Transverse colon (tissue), 4 donors: Measurements from ENCODE around the gene SCYGR4. TPM values are rescaled to one million over a fixed set of nuclear protein-coding genes. Genes with fewer than 3 reads are reported as not detected.

Experiments
- DNase-seq: peaks from one replicate; pipeline ENCODE4 v3.0.0-alpha.2; 2019
- H3K27ac ChIP-seq, 4 donors: fragments of 200-600 bp; sonication (generic); 2 replicates each; pipeline ENCODE4 v1.5.1; 2016 to 2018; ENCODE audit warnings: inconsistent platforms in 4 of 4
- H3K27me3 ChIP-seq: fragments of 200-600 bp; sonication (generic); 2 replicates; pipeline ENCODE4 v1.5.1; 2017; ENCODE audit warnings: inconsistent platforms
- H3K36me3 ChIP-seq, 4 donors: fragments of 200-600 bp; sonication (generic); 2 replicates each; pipeline ENCODE4 v1.5.1; 2017 to 2019; ENCODE audit warnings: inconsistent platforms in 4 of 4
- H3K4me1 ChIP-seq, 4 donors: fragments of 200-600 bp; sonication (generic); 2 replicates each; pipeline ENCODE4 v1.5.1; 2017 to 2020; ENCODE audit warnings: inconsistent platforms in 4 of 4
- H3K4me3 ChIP-seq, 4 donors: fragments of 200-600 bp; sonication (generic); 1 replicate in 1 of 4; 2 replicates in 3 of 4; pipeline versions ENCODE4 v1.5.1 to v1.6.1; 2017 to 2019; ENCODE audit warnings: inconsistent platforms in 4 of 4
- H3K9me3 ChIP-seq, 2 donors: fragments of 200-600 bp; sonication (generic); 2 replicates each; pipeline ENCODE4 v1.5.1; 2017 to 2019; ENCODE audit warnings: inconsistent platforms in 2 of 2
- EP300 ChIP-seq: sonication (generic); formaldehyde crosslinking; IDR thresholded peaks from one replicate; pipeline ENCODE4 v1.6.1; 2017; ENCODE audit warnings: antibody characterized with exemption, low read depth
- POLR2A ChIP-seq: fragments of 450-650 bp; IDR thresholded peaks from one replicate; pipeline ENCODE4 v1.6.1; 2016; ENCODE audit warnings: antibody characterized with exemption, mild to moderate bottlenecking, moderate library complexity
- POLR2AphosphoS5 ChIP-seq, 3 donors: sonication (generic); formaldehyde crosslinking; IDR thresholded peaks; one replicate each; pipeline ENCODE4 v1.6.1; 2016; ENCODE audit warnings: antibody characterized with exemption in 3 of 3
- WGBS, 2 donors: methylation state at CpG; one replicate each; pipeline ENCODE4 v1.1.5; 2018; ENCODE audit warnings: low coverage in 1 of 2; 5-methylcytosine and 5-hydroxymethylcytosine counted together
- in situ Hi-C, 4 donors: fragments of 200-750 bp; cut with MboI; loops; one replicate each; pipeline versions ENCODE4 v1.15.0 to v1.15.1; 2017; ENCODE audit warnings: low sequenced_read_pairs in 3 of 4, low pct_ligation_motif_present in 1 of 4, low pct_unique_long_range_greater_than_20kb in 1 of 4
- intact Hi-C: fragments of 100-400 bp; cut with DNase I; formaldehyde crosslinking; loops from one replicate; pipeline ENCODE4 v1.15.1; 2023; ENCODE audit warnings: low total_unique reads
- total RNA-seq, 4 donors: library from RNA; depleted of rRNA; stranded (reverse); fragments of >200 nt; gene quantifications; one replicate each; pipeline ENCODE4 v1.1.0, GENCODE V29; 2016
- TF ChIP-seq, protein P1 (sequence below), 5 experiments: fragments of 200-600 bp in 3 of 5; fragments of 450-650 bp in 2 of 5; sonication (generic) in 3 of 5; IDR thresholded peaks; 1 replicate in 2 of 5; 2 replicates in 3 of 5; pipeline ENCODE4 v1.5.1; 2016 to 2017; ENCODE audit warnings: antibody characterized with exemption in 5 of 5, inconsistent platforms in 3 of 5, mild to moderate bottlenecking in 2 of 5, moderate library complexity in 1 of 5

SCYGR4 gene
- total RNA-seq, 4 donors from 2014 or later: not detected

DNA sequence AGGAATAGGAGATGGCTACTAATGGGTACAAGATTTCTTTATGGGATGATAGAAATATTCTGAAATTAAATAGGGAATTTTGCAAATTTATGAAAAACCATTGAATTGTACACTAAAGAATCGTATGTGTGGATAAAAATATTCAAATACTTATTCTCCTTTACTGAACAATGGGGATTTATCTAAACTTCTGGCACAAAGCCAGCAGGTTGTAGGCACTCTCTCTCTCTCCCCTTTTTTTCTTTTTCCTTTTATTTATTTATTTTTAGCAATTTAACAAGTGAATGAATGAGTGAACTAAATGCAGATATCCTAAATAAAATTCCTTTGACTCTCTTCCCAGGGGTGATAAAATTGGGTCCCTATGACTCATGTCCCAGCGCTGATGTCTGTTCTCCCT is 40.5 kb upstream of the SCYGR4 start:
- Histone ChIP-seq H3K36me3 (no peaks in the 10 kb centered on the region), H3K4me1 (peaks cover 0 to 15% (median 2%) of the 10 kb centered on the region in 4 donors), H3K27me3 (no peaks in the 10 kb centered on the region), H3K4me3 (no peak overlapping the region), H3K27ac (peak overlapping the region in 1 of 4 donors; percentile 50), H3K9me3 (no peaks in the 10 kb centered on the region)
- in situ Hi-C loops: no loop called here
- no peak for DNase-seq
- intact Hi-C loops: no loop called here
- WGBS, 2 donors: 55 to 58% methylated on average over 2 of the region's 2 CpGs
- no peak for TF ChIP-seq POLR2AphosphoS5 (IDR thresholded peaks at IDR 0.05)
- no peak for TF ChIP-seq EP300
- TF ChIP-seq, protein P1, sequence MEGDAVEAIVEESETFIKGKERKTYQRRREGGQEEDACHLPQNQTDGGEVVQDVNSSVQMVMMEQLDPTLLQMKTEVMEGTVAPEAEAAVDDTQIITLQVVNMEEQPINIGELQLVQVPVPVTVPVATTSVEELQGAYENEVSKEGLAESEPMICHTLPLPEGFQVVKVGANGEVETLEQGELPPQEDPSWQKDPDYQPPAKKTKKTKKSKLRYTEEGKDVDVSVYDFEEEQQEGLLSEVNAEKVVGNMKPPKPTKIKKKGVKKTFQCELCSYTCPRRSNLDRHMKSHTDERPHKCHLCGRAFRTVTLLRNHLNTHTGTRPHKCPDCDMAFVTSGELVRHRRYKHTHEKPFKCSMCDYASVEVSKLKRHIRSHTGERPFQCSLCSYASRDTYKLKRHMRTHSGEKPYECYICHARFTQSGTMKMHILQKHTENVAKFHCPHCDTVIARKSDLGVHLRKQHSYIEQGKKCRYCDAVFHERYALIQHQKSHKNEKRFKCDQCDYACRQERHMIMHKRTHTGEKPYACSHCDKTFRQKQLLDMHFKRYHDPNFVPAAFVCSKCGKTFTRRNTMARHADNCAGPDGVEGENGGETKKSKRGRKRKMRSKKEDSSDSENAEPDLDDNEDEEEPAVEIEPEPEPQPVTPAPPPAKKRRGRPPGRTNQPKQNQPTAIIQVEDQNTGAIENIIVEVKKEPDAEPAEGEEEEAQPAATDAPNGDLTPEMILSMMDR (IDR thresholded peaks at IDR 0.05): no peak
- TF ChIP-seq POLR2A: no peak

DNA sequence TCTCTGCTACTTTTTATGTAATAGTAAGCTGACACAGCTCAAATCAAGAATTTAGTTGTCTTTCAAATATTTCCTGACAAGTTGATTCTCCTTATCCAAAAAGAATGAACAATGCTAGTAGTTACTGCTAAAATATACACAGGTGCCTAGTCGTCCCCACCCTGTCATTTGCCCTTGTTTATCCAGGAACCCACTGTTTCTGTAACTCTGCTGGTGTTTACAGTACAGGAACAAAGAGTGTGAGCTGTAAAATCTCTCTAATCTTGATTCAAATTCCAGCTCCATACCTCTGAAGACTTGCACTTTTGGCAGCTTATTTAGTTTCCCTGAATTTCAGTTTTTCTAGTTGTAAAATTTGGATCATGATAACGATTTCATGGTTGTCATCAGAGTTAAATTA is 39.7 kb upstream of the SCYGR4 start:
- Histone ChIP-seq H3K4me1 (peaks cover 0 to 15% (median 2%) of the 10 kb centered on the region in 4 donors), H3K4me3 (no peak overlapping the region), H3K36me3 (no peaks in the 10 kb centered on the region), H3K9me3 (peaks cover 5 to 6% of the 10 kb centered on the region in 2 donors), H3K27me3 (no peaks in the 10 kb centered on the region), H3K27ac (peak overlapping the region in 1 of 4 donors; percentile 50)
- intact Hi-C loops: no loop called here
- in situ Hi-C loops: no loop called here
- no peak for DNase-seq
- TF ChIP-seq POLR2AphosphoS5 (IDR thresholded peaks at IDR 0.05) (no peak), EP300 (no peak), POLR2A (no peak)
- TF ChIP-seq, protein P1 (IDR thresholded peaks at IDR 0.05): no peak
- WGBS, 2 donors: 25 to 32% methylated on average over 2 of the region's 2 CpGs

GRCh38 chr2:227578642-227579041 is 38.7 kb upstream of the SCYGR4 start:
- Histone ChIP-seq H3K27me3 (no peaks in the 10 kb centered on the region), H3K4me3 (no peak overlapping the region), H3K36me3 (no peaks in the 10 kb centered on the region), H3K27ac (no peak overlapping the region), H3K4me1 (peaks cover 0 to 15% (median 2%) of the 10 kb centered on the region in 4 donors), H3K9me3 (peaks cover 6 to 12% of the 10 kb centered on the region in 2 donors)
- in situ Hi-C loops (no loop called here), intact Hi-C loops (no loop called here)
- 64 to 69% methylated on average over 2 of the region's 2 CpGs for WGBS, 2 donors
- DNase-seq: no peak
- no peak for TF ChIP-seq POLR2AphosphoS5 (IDR thresholded peaks at IDR 0.05)
- no peak for TF ChIP-seq POLR2A
- TF ChIP-seq, protein P1 (IDR thresholded peaks at IDR 0.05): no peak
- no peak for TF ChIP-seq EP300

- H3K4me1 ChIP-seq: peaks cover 0 to 15% (median 2%) of the 10 kb centered on the region in 4 donors
- H3K9me3 ChIP-seq: peaks cover 6 to 12% of the 10 kb centered on the region in 2 donors
- H3K4me3 ChIP-seq: no peak overlapping the region
- 96 to 100% methylated on average over 1 of the region's 1 CpG for WGBS, 2 donors
- DNase-seq: no peak
- no peaks in the 10 kb centered on the region for H3K27me3 ChIP-seq
- no peak for TF ChIP-seq POLR2AphosphoS5 (IDR thresholded peaks at IDR 0.05)
- TF ChIP-seq, protein P1 (IDR thresholded peaks at IDR 0.05): no peak
- no peak for TF ChIP-seq EP300
- TF ChIP-seq POLR2A: no peak
- intact Hi-C loops: no loop called here
- in situ Hi-C loops: no loop called here
- H3K36me3 ChIP-seq: no peaks in the 10 kb centered on the region
- no peak overlapping the region for H3K27ac ChIP-seq
These were observed 37.5 kb upstream of the SCYGR4 start for GRCh38 chr2:227579791-227580190.
